ENCODE measurements around the gene CACNA1G.

CACNA1G gene

DNA sequence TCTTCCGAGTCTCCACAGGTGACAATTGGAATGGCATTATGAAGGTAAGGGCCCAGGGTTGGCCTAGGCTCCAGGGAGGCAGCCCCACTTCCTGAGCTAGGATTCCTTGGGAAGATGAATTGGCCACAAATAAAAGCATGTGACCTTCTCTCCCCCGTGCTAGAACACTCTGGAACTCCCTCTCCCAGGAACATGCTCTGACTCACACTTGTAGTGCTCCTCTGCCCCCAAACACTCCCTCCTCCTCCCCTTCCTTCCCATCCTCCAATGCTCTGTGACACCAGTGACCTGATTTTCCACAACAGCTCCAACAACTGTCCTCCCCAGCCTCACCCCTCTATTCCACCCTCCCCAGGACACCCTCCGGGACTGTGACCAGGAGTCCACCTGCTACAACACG lies 57.8 kb downstream of the CACNA1G start:
- no peak for DNase-seq

DNA sequence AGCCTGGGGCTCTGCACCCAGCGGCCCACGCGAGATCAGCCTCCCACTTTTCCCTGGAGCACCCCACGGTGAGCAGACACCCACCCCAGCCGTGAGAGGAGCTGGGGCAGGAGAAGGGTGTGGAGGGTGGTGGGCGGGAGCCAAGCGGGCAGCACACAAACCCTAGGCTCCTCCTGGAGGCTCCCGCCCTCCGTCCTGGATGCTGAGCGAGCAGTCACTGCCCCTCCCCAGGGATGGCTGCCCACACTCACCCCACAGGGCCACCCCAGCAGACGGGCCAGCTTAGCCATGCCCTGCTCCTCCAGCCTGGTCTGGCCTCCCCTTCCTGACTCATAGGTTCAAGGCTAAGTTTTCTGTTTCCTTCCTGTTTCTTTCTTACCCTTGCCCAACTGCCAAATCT lies 58.4 kb downstream of the CACNA1G start:
- DNase-seq = no peak

DNA sequence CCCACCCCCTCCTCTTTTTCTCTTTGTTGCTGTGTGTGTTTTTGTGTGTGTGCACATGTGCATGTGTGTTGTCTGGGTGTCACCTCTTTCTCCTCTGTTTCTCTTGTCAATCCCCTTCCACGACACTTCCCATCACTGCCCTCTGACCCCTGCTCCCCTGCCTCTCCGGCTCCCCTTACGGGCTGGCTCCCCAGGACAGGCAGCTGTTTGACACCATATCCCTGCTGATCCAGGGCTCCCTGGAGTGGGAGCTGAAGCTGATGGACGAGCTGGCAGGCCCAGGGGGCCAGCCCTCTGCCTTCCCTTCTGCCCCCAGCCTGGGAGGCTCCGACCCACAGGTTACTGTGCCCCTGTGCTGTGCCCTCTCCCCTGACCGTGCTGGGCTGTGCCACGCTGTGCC lies 59.0 kb downstream of the CACNA1G start:
- no peak for DNase-seq

DNA sequence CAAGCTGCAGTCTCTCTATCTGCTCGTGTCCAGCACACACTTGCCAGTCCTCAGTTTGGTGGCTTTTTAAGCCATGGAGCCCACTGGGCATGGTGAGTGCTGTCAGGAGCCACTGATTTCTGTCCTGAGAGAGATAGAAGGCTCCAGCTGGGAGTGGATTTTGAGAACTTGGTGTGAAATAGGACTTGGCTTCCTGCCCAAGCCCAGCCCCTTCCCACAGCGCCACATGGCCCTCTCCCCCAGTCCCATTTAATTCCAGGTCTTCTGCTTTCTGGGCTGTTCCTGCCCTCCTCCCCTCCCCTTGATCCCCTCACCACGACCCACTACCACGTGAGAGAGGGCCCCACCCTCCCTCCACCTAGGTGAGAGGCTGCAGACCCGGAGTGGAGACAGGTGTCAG lies 59.7 kb downstream of the CACNA1G start:
- no peak for DNase-seq

DNA sequence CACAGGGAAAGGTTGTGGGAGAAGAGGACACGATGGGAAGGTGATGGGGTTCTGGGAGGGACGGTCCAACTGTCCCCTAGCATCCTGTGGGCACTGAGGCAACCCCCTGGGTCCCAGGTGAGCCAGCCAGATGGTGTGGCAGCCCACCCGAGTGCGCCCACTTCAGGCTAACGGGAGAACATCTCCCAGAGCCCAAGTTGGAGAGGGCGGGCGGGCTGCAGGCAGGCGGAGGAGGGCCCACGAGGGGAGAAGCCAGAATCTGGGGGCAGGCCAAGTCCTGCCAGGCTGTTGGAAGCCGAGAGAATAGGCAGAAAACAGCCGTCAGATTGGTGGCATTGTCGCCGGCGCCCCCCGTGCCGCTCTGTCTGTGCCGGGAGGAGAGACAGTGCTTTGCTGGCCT lies 60.3 kb downstream of the CACNA1G start:
- no peak for DNase-seq

DNA sequence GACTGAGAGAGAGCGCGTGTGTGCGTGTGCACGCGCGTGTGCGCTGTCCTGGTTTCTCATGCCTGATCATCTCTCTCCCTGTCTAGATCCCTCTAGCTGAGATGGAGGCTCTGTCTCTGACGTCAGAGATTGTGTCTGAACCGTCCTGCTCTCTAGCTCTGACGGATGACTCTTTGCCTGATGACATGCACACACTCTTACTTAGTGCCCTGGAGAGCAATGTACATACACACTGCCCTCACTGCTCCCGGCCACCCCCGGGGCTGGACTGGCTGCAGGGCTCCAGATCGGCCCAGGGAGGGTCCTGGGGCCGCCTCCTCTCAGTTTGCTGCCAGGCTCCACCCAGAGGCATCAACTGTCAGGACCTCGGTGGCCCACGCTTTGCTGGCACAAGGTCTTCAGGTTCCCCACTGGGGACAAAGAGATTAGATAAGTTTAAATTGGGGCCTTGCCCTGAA lies 61.1 kb downstream of the CACNA1G start:
- no peak for DNase-seq

DNA sequence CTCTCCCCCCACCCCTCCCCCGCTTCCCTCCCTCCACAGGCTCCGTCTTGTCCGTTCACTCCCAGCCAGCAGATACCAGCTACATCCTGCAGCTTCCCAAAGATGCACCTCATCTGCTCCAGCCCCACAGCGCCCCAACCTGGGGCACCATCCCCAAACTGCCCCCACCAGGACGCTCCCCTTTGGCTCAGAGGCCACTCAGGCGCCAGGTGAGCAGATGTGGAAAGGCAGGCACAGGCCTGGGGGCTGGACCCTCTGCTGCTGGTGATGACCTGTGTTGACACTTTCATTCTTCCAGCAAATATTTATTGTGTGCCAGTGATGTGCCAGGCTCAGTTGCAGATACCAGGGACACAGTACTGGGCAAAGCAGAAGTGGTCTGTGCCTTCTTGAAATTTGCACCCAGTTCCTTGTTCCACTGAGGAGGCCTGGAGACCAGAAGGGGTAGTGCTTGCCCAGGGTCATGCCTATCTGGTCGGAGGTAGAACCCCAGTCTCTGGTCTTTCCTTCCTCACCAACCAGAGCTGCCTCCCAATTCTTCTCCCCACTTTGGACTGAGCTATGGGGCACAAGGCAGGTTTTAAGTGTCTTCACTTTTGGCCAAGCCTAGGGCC lies 63.9 kb downstream of the CACNA1G start:
- no peak for DNase-seq

DNA sequence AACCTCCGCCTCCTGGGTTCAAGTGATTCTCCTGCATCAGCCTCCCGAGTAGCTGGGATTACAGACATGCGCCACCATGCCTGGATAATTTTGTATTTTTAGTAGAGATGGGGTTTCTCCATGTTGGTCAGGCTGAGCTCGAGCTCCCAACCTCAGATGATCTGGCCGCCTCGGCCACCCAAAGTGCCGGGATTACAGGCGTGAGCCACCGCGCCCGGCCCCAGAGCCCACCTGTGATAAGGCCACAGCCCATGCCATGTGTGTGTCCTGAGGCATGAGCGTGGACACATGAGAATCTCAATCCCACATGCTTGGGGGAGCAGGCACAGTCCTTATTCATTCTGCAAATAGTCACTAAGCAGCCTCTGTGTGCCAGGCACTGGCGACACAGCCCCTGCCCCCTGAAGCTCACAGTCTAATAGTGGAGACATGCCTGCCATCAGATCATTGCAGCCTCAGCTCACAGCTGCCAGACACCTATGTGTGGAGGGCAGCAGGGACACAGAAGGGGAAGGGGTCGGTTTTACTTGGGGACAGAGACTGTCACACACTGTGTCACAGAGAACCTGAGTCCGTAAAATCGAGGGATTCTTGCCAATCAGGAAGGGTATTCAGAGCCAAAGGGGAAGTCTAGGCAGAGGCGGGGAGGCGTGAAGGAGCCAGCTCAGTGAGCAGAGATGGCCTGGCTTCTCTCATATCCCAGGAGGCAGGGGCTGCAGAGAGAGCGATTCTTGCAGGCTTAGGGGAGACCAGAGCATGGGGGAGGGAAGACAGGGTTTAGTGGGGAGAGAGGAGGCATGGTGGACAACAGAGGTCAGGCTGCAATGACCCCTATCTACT lies 64.7 kb downstream of the CACNA1G start:
- DNase-seq = no peak

DNA sequence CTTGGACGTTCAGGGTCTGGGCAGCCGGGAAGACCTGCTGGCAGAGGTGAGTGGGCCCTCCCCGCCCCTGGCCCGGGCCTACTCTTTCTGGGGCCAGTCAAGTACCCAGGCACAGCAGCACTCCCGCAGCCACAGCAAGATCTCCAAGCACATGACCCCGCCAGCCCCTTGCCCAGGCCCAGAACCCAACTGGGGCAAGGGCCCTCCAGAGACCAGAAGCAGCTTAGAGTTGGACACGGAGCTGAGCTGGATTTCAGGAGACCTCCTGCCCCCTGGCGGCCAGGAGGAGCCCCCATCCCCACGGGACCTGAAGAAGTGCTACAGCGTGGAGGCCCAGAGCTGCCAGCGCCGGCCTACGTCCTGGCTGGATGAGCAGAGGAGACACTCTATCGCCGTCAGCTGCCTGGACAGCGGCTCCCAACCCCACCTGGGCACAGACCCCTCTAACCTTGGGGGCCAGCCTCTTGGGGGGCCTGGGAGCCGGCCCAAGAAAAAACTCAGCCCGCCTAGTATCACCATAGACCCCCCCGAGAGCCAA lies 65.6 kb downstream of the CACNA1G start:
- DNase-seq = peak; percentile 82

DNA sequence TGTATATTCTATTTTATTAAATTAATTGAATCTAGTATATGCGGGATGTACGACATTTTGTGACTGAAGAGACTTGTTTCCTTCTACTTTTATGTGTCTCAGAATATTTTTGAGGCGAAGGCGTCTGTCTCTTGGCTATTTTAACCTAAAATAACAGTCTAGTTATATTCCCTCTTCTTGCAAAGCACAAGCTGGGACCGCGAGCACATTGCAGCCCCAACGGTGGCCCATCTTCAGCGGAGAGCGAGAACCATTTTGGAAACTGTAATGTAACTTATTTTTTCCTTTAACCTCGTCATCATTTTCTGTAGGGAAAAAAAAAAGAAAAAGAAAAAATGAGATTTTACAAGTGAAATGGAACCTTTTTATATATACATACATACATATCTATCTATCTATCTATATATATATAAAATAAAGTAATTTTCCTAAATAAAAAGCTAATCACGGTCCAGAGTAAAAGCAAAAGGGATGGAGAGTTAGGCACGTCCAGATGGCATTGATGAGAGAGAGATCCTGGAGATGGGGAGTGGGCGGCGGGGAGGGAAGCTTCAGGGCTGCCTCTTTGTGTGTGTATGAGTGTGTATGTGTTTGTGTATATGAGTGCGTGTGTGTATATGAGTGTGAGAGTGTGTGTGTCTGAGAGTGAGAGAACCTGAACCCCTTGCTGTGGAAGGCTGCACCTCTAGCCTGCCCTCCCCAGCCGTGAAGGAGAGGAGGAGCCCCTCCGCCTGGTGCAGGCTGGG lies 66.7 kb downstream of the CACNA1G start:
- no peak for DNase-seq

DNA sequence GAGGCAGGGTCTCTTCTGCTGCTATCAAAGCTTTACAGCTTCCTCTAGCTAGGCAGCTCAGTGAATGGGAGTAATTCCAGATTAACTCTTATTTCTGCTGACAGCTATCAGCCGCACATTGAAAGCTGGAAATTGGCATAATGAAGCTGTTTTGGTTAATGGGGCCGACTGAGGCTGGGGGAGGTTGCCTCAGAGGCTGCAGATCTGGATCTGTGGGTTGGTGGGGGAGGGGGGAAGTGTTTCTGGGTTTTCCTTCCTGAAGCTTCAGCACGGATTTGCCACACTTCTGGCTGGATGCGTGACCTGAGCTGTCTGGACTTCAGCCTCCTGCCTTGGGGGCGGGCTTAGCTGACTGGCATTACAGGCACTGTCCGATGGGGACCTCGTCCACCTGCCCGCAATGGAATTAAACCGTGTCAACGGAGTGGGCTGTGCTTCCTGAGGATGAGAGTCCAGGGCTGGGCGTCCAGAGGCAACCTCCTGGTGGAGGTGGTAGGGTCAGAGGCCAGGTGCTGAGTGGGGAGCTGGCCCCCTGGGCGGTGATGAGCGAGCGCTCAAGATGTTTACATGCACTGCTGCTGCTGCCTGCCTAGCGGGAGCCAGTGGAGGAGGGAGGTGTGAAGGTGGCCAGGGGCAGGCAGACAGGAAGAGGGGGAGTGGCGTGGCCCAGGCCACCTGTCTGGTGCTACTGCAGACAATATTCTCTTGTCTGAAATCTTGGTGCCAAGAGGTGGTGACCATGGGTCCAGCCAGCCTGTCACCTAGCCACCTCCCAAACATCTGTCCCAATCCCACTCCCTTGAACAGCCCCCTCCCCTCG lies 67.5 kb downstream of the CACNA1G start:
- no peak for DNase-seq

DNA sequence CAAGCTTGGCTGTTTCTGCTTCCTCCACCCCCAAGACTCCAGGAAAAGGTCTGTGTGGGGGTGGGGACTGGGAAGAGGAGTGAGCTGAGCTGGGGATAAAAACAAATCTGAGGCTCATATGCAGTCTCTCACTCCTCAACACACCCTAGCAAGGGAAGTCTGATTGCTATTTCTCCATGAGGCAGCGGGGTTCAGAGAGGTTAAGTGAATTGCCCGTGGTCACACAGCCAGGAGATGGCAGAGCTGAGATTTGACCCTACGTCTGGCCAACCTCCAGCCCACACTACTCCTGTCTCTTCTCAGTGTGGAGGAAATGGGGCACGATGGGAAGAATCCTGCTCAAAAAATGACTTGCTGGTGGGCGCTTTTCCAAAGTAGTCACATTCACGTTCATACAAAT lies 69.4 kb downstream of the CACNA1G start:
- no peak for DNase-seq

DNA sequence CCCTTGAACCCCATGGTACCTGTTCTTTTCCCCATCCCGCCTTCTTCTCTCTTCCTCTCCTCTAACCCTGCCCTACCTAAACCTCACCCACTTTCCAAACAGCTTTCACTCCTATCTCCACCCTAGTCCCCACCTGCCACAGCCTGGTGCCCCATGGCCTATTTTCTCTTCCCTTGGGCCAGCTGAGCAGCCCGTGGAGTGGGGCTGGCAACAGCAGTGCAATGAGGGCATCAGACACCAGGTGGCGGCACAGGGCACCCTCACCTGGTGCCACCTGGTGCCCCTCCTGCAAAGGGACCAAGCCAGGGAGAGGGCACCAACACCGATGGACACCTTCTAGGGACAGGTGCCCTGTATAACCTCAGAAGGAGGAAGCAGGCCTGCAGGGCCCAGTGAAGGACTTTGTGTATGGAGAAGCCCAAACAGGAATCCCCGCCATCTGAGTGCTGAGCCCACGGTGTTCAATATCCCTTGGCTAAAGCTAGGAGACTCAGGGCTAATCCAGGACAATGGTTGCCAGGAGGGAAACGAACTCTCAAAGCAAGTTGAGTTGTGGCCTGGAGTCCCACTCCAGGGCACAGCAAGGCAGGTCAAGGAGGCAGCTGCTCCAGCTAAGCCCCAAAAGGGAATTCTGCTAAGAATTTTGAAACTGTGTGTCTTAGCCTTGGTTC lies 70.1 kb downstream of the CACNA1G start:
- DNase-seq = peak; percentile 79

DNA sequence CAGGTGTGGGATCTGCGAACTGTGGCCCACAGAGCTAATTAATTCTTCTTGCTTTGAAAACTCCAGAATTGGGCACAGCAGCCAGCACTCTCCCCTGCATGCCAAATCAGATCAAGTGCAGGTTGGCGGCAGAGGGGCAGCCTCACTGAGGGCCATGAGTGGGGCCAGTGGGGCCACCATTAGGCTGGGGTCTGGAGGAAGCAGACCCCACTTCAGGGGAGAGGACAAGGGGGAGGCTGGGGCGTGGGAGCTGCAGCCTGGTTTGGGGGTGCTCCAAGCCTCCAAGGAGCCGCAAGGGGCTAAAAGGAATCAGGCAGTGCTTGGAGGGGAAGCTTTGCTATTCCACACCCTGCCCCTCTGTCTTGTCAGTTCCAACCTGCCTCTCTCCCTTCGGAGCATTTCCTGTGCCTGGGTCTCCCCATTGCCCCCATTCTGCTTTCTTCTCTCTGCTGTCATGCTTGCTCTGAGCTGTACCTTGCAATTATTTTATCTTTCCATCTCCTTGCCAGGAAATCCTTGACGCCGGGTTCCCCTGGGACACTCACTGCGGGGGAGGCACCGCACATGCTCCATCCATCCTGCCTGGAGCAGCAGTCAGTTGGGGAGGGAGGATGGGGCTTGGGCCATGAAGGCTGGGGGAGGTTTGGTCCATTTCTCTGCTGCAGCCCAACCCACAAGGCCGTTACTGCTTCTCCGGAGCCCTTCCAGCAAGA lies 70.8 kb downstream of the CACNA1G start:
- no peak for DNase-seq

DNA sequence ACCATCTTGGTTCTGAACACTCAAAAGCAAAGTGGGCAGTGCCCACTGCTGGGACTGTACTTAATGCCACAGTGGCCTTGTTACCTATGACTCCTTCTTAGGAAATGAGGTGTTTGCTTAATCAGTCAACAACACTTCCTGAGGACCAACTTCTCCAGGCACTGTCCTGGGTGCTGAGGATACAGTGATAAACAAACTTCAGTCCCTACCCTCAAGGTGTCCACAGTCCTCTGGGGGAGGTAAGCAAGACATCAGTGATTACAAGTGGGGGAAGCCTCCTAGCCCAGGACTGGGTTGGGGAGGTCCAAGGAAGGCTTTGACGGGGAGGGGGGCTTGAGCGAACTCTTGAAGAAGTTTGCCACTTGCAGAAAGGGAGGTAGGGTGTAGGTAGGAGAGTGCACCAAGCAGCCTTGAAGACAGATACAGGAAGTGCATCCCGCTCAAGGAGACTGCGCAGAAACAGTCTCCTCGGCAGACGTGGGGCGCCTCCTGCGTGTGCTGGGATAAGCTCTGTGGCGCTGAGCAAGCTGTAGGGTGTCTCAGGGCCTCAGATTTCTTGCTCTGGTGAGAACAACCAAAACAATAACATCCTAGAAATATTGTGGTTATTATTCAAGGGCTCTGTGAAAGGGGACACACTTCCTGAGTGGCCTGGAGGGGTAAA lies 71.5 kb downstream of the CACNA1G start:
- no peak for DNase-seq

DNA sequence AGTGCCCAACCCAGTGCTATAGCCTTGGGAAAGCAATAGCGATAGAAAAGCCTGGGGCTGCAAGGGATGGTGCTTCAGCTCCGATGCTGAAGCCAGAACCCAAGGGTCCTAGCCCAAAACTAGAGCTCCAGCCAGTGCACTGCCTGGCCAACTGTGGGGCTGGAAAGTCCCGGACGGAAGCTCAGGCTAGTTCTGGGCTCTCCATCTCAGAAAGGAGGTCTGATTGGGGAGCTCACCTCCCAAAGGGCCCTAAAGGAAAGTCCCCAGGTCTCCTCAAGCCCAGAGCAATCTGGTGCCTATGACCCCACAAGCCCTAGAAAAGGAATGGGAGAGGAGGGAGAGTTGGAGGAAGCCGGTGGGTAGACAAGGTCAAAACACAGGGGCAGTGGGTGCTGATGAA lies 72.1 kb downstream of the CACNA1G start:
- no peak for DNase-seq

DNA sequence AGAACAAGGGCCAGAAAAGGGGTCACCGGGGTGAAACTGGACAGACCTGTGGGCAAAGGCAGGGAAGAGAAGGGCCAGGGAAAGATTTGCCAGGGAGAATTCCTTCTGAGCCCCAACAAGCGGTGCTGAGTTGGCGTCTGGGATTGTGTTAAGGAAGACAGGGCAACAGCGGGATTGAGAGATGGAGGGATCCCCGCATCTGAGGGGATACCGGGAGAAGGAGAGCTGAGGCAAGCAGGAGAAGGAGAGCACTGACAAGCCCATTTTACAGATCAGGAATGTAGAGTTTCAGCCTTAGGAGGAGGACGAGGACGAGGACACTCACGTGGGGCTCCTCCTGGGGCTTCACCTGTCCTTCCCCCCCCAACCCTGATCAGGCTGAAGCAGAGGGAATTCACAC lies 73.2 kb downstream of the CACNA1G start:
- DNase-seq = no peak

DNA sequence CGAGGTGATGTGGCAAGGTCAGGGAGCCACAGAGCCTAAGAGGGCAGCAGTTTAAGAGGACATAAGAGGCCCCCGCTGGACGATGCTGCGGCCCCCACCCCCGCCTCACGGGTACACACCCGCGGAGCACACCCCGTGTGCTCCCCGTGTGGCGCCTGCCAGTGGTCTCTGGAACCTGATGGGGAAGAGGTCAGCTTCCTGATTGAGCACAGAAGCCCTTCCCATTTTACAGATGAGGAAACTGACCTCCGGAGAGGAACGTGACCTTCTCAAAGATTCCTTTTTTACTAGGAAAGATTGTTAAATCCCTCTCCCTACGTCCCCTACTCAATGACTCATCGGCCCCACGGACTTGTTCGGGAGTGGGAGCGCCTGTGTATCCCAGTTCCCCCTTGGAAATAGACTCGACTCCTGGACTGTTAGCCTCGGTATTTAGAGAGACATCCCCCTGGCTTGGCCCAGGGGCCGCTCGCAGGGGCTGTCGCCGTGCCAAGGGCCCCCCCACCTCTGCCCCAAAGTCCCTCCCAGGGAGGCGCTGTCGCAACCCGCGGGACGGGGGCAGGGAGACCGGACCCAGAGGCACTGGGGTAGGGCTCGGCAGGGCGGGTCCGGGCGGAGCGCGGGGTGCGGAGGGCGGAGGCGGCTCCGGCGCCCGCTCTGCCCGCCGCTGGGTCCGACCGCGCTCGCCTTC lies 73.9 kb downstream of the CACNA1G start, which contains the start of gene ABCC3:
TSS of gene ABCC3 (plus strand) at position 658 of the 691 bp plus-strand sequence. CDS start 56 bp downstream, outside the sequence.
- DNase-seq = no peak

DNA sequence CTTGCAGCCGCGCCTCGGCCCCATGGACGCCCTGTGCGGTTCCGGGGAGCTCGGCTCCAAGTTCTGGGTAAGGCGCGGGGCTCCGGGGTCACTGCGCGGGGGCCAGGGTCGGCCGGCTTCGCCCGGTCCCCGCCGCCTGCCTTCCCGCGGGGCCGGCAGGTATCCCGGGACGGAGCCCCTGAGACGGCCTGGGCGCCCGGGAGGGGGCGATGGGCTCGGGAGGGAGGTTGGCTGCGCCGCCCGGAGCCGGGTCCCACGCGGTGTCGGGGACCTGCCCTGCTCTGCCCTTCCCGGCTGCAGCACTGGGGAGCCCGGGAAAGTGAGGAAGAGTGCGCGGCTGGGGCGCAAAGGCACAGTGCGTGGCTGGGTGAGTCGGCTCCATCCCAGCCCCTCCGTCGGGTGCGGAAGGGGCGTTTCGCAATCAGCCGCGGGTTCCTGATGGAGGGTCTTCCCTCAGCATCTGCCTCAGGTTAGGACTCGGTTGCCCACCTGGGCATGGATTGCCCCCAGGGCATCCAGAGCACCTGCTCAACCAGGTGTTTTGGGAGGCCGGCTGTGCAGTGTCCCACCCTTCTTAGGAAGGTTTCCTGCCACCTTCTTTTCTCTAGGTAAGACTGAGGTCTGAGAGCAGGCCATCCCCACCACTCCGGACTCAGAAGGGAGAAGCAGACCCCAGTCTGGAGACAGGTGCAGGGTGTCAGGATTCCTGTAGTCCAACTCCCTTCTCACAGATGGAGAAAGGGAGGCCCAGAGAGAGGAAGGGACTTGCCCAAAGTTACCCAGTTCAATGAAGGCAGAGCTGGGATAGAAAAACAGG lies 74.6 kb downstream of the CACNA1G start:
- DNase-seq = no peak
